ENCODE data around the gene ZNF862.

ZNF862 gene

DNA sequence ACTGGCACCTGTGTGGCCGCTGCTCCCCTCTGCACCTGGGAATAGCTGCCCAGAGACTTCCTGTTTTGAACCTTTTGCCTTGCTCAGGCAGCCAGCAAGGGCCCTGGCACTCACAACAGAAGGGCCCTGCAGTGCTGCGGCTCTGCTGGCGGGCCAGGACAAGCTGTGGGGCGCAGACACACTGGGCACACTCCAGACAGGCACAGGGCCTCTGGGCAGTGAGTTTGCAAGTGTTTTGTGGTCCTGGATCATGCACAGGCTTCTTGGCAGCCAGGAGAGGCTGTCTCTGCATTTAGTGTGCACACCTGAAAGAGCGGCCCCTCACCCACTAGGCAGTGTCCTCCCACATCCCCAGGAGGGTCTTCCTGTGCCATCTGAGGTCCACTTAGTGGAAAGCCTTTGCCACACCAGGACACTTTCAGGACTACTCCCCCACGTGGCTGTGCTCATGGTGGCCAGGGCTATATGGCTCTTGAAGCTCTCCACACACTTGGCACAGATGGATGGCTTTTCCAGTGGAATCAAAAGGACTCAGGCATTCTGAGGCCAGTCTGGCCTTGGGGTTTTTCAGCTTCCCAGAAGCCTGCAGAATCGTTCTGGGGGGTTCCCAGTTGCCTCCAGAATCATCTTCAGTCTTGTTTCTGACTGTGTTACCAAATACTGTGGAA lies 30.6 kb downstream of the ZNF862 start:
- no peak for DNase-seq

DNA sequence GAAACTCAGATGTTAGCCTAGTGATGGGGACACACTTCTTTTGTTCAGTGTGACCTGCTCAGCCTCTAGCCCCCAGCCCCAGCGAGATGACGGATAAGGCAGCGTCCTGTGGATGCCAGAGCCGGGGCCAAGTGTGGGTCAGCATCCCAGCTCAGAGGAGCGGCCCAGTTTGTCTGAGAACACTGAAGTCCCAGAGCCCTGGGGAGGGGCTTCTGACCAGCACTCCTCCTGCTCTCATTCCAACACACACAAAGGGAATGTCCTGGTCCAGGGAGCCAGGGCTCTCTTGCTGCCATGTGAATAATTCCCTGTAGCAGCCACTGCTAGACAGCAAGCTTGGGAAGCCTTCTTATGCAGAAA lies 31.1 kb downstream of the ZNF862 start:
- DNase-seq = no peak

DNA sequence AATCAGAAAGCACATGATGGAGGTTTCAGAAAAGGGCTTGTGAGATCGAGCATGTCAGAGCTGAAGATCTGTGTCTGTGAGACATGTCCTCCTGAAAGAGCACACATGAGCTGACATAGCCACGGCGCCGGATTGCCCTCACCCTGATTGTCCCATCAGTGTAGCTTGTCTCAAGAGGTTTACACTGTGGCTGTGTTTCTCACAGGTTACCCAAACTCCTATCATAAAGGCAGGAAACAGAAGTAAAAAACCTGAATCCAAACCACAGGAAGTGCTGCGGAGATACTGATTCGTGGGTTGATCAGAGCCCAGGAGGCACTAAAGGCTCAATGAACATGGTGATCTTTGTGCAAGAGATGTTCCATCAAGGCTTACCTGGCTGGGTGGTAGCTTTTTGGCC lies 31.7 kb downstream of the ZNF862 start:
- no peak for DNase-seq

DNA sequence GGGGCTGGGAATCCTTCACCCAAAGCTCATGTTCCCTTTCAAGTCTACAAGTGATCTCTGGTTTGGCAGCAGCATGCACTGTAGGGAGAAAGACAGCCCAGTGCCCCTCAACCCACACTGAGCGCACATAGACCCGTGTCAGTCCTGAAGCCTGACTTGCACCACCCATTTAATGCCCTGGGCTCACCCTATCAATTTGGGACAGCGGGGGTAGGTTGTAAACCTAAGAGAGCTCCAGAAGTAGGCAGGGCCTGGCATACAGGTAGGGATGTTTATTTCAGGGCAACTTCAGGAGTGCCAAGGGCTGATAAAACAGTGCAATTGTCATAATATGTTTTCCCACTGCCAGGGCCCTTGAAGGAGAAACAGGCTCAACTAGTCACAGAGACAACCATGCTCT lies 32.1 kb downstream of the ZNF862 start:
- DNase-seq = no peak

DNA sequence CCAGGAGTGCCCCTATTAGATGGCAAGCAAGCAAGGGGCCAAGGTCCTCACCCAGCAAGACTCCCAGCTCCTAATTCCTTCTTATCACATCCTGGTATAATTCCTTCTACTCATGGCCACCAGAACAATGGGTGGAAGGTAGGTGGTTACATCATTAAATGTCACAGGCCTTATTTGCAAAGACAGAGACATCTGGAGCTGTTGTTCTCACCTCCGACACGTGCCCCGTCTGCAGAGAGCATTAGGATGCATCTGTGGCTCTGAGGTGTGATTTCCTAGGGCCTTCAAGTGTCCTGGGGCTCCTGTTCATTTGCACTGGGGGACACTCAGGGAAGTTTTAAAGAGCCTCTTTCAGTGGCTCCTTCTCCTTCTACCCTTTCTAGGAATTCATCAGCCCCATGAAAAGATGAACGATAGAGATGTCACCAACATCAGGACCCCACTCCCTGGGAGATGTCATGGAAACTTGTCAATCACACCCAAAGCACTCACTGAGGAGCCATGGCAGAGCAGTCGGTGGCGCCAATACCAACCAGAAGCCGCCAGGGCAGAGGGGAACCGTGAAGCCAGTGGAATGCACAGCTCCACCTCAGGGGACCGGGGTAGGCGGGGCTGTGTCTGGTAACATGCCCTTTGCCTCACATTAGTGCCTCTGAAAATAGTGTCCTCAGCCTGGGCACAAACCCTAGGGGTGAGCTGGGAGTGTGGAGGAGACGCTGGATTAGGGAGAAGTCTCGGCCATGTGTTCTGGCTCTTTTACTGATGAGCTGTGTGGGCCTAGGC lies 32.7 kb downstream of the ZNF862 start:
- no peak for DNase-seq

DNA sequence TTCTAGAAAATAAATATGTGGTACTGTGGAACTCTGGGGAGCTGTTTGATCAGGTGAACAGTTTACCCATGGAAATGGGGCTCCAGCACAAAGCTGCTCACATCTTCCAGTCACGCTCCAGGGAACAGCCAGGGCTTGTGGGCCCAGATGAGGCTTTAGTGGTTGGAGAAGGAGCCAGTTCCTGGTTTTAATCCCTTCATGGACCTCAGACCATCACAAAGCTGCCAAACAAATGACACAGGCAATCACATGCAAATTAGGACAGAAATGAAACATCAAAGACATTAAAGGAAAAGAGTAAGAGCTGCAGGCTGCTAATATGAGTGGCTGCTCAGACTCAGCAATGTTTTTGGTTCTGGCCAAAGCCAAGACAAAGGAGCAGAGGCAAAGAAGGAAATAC lies 33.4 kb downstream of the ZNF862 start:
- no peak for DNase-seq

DNA sequence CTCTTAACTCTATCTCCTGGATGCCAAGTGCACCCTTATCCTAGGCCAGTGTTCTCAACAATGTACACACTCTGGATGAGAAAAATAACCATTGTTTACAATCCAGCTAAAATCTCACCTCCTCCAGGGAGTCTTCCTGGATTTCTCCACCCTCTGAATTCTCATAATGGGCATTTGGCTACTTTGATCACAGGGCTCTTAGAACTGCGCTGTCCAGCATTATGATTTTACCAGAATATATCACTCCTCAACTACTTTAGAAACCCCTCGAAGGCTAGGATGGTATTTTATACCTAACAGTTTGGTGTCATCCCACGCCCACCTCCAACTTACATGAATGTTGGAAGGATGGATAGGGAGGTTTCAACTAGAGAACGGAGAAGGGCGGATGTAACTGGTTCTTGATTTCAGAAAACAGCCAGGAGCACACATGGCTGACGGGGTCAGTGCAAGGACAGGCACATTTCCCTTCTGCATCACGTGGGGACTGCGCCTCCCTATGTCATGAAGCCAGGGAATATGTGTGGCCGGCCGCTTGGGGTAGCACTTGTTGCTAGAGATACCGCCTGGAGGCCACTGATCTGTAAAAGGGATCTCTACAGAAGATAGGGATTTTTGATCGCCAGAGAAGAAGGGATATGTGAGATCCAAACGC lies 34.4 kb downstream of the ZNF862 start:
- DNase-seq = peak; percentile 48

DNA sequence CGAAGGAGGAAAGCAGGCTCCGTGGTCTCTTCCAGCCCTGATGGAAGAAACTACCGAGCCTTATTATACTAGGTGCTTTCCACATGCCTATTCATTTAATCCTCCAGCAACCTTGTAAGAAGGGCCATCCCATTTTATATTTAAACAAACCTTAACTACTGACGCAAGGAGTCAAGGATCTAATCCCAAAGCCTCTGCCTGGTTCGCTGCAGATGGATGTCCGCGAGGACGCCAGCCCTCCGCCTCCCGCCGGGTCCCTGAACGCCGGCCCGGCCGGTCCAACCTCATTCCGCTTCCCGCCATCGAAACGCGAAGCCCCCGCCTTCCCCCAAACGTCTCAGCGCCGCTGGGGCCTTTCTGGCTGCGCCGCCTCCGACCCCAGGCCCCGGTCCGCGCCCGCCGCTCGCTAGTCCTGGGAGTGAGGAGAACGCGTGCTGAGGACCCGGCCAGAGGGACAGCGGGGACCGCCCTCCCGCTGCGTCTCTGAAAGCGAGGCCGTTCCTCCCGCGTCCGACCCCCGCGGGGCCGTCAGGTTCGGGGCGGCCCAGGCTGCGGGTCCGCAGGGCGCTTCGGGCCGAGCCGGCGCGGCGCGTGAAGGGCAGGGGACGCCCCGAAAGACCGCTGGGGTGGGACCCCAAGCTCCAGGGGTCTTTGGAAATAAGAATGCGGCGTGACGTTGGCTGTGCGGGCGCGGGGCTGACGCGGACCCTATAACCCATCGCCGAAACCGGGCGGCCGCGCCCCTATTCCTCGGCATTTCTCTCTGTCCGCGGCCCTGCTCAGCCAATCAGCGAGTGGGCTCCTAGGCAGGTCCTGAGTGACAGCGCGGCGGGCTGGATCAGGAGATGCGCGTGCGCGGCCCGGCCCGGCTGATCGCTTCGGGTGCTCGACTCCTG lies 35.1 kb downstream of the ZNF862 start, which contains the start of gene ATP6V0E2:
Gene ATP6V0E2 (plus strand): TSS at position 896 of the 896 bp plus-strand sequence. CDS start 97 bp downstream, outside the sequence.
- DNase-seq = peak; percentile 93

DNA sequence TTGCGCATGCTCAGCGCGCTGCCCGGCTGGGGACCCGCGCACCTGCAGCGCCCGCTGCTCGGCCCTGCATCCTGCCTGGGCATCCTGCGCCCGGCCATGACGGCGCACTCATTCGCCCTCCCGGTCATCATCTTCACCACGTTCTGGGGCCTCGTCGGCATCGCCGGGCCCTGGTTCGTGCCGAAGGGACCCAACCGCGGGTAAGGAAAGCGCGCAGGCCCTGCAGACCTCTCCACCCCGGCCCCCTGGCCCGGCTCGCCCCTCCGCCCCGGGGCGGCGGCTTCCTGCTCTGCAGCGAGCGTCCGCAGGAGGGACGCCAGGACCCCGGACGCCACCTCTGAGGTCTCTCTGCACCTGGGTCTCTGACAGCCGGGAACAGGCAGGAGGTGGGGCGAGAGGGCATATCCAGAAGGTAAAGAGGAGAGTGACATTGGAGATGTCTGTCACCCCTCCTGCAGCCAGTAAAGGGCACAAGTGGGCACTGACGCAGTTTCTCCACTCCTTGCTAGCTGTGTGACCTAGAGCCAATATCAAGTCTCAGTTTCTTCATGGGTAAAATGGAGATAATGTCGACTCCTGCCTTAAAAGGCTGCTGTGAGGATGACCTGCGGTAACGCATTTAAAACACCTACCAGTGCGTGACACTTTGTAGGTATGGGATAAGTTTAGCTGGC lies 35.9 kb downstream of the ZNF862 start:
- DNase-seq = no peak

DNA sequence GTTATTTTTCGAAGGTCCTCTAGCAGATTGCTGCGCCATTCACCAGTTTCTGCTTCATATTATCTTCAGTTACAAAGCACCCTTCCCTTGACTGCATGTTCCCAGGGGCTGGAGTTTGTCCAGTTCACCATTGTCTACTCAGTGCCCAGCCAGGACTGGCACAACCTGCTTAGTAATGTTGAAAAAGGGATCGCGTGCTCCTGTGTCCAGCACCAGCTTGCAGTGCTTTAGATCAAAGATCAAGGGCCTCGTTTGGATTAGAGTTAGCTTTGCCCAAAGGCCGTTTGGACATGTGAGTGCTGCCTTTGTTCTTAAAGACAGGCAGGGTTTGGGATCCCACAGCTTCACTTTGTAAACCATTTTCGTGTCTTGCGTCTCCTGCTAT lies 36.5 kb downstream of the ZNF862 start:
- DNase-seq = no peak

DNA sequence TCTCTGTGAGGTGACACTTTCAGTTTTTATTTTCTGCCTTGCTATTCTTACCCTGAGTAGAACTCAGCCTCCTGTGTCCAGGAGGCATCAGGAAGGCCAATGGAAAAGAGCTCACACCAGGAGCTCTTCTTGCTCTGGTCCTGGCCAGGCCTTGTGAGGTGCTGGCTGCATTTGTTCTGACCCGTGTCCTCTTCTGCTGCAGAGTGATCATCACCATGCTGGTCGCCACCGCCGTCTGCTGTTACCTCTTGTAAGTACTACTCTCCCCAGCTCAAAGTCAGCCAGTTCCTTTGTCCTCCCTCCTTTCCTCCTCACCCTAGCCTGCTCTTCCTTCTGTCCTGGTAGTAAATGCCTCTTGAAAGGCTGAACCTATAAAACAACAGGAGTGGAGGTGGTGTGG lies 37.2 kb downstream of the ZNF862 start:
- no peak for DNase-seq

DNA sequence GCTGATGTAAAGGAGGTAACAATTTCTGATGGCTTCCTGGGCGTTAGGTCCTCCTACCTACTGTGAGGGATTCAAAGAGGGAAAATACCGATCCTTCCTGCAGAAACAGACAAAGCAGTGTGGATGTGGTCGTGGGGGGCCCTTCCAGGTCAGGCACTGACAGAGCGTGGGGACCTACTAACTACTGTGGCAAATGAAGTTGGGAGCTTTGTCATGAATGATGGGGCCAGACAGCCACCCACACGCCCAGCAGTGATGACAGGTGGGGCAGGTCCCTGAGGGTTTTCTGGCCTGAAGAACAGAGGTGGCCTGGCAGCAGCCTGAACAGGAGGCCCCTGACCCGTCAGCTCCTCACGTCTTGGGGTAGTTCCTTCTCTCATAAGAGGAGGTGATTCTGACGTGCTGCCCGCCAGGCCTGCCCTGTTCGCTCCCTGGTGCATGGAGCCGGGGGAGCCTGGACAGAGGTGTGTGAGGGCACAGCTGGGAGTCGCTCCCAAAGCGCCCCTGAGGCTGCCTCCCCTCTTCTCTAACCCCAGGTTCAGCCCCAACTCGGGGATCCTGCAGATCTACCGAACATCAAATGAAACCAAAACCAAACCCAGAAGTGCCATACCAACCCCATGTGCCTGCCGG lies 39.8 kb downstream of the ZNF862 start:
- no peak for DNase-seq

DNA sequence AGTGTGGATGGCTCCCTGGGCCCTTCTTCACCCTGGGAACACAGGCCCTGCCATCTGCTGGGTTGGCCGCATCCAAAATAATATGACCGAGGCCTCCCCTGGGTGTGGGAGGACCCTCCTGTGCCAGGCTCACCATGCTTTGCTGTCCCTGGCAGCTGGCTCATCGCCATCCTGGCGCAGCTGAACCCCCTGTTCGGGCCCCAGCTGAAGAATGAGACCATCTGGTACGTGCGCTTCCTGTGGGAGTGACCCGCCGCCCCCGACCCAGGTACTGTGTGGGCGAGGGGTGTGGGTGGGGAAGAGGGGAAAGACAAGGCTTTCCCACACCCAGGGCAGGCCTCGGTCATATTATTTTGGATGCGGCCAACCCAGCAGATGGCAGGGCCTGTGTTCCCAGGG lies 40.3 kb downstream of the ZNF862 start:
- DNase-seq = no peak

DNA sequence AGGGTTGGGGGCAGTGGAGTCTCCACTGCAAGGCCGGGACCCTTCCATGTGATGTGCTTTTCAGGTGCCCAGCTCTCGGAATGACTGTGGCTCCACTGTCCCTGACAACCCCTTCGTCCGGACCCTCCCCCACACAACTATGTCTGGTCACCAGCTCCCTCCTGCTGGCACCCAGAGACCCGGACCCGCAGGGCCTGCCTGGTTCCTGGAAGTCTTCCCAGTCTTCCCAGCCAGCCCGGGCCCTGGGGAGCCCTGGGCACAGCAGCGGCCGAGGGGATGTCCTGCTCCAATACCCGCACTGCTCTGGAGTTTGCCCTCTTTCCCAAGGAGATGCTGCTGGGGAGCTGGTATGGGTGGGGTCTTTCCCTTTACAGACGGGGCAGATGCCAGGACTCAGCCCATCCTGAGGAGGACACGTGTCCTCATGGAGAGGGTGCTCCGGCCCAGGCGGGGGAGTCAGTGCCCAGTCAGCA lies 41.1 kb downstream of the ZNF862 start:
- DNase-seq = no peak

DNA sequence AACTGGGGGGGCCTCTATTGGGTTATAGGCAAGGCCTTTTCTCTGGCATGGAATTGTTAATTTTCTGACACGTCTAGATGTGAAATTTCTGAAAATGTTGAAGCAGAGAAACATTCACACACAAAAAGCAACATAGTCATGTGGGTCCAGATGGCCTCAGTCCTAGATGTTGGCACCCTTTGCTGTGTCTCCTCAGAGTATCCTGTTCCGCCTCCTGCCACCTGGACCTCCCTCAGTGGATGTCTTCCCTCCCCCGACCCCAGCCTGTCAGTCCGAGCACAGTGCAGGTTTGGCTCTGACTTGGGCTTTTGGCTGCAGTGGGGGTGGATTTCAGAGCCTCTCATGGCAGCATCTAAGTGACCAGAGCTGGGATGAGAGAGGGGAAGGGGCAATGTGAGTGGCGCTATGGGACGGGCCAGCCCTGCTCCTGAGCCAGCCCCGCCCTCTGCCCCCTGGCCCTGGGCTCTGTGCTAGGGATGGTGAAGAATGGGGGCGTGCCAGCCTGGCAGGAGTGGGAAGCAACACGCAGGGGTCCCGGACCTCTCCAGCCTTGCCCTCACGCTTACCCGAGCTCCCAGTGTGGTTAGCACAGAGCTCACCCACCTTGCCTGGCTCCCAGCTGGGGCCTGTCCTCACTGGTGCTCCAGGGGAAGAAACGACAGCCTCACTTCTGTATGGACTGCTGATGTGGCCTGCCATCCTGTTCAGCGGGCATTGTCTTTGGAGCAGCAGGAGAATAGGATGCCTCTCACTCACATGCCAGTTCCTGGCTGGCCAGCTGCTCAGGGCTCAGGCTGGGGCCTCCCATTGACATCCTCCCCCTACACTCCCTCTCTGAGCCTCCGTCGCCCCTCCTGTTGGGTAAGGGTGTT lies 41.8 kb downstream of the ZNF862 start:
- no peak for DNase-seq

DNA sequence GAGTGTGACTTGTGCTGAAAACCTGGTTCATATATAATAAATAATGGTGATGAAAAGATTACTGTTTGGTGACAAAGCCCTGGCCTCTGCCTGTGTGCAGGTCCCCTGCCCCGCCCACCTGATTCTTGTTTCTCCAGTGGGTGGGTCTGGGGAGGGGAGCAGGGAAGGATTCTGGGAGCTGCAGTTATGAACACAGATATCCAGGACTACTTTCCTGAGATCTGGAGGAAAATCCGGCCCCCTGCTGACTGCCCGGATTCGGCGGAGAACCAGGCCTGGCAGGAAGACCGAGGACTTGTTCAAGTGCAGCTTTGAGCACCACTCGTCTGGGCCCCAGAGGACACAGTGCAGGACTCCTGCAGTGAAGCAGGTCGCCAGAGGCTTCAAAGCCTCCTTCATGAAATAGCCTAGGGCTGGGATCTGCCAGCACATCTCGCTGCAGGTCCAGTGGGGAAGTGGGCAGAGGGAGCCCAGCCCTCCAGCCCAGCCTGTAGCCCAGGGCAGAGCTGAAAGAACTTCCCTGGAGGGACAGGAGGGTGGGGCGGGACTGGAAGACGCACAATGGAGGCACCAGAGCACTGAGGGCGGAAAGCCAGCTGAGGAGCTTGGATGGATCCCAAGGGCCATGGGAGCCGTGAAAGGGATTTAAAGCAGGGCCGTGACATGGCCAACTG lies 42.6 kb downstream of the ZNF862 start:
- no peak for DNase-seq

DNA sequence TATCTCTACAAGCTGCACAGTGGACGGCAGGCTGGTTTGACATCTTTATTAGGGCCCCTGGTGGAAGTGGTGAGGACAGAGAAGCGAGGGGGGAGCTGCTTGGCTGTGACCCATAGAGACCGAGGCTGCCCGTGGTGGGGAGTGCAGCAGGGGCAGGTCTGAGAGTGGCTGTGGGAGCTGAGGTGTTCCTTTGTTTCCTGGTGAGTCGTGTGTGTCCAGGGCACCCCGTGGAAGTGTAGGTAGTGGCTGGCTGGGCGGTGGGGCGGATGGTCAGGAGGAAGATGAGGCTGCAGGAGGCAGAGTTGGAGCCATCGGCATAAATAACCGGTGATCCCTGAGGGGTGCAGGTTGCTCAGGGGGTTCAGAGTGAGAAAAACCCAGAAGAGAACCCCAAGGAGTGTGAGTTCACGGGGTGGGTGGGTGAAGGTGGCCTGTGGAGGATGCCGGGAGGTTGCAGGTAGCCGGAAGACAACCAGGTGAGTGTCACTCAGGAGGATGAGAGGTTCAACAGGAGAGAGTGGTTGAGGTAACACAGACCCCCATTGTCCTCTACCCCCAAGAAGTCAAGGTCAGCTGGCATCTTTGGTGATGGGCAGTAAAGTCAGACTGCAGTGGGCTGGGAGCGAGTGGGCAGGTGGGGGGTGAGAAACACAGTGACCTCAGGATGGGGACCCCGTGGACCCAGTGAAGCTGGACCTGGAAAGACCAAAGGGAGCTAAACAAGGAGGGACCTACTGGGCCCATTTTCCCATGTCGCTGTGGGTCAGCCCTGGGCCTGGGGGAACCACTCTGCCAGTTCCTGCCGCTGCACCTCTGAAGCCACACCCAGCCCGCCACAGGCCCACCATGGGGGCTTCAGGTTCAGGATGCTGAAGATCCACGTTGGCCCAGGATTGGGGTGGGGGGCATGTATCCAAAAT lies 43.4 kb downstream of the ZNF862 start:
- no peak for DNase-seq

DNA sequence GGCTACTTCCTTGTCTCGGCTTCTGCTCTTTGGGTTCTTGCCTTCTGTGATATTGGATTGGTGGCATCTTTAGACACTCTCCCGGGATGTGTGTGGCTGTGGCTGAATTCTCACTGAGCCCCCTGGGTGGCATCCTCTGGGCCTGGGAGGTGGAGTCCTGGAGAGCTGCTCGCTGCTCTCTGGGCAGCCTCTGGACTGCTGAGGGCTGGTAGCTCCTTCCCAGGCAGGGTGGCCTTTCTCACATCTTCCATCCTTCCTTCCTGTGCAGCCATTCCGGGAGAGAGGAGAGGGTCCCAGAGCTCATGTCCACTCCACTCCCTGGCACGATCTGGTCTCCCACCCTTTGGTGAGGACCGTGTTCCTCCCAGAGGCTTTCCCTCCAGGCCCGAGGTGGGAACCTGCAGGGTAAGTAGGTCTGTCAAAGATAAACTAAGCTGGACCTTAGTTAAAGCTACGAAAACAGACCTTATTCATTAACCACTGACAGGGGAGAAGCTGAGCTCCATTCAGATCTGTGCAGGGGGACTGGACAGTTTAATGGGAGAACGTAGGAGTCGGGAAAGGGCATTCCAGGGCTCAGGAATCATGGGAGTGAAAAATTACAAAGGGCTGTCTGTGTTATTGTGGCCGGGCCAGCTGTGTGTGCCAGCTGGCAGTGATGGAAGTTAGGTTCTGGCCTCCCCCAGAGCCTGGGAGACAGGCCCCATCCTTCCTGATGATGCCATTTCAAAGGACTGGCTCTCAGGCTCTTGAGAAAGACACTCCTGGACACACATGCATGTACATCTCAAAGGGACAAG lies 44.3 kb downstream of the ZNF862 start:
- DNase-seq = no peak

All from NCI-H774 (cell line).